Caco-2 (cell line): ENCODE data around the gene SVOP. TPM values are rescaled to one million over a fixed set of nuclear protein-coding genes. Genes with fewer than 3 reads are reported as not detected.

Experiments
- BruUV-seq: library from RNA; stranded (reverse); fragments of 400-500 nt; replicated peaks from 2 replicates; lab custom pipeline; 2021; lab: Mats Ljungman, UMichigan
- CTCF ChIA-PET: fragments of 300-600 bp; sonication (Branson Sonifier 250); formaldehyde crosslinking; loops from one replicate; lab custom pipeline; 2022; ENCODE audit warnings: antibody characterized with exemption; lab: Charles Lee
- POLR2A ChIA-PET: fragments of 300-600 bp; sonication (Branson Sonifier 250); formaldehyde crosslinking; loops from one replicate; lab custom pipeline; 2022; ENCODE audit warnings: antibody characterized with exemption; lab: Charles Lee
- DNase-seq, 2 experiments: peaks; one replicate each; pipeline versions ENCODE4 v3.0.0 to v3.0.0-alpha.2; 2020 to 2022
- H3K27me3 ChIP-seq: replicated peaks from 2 replicates; pipeline ENCODE4 v1.6.0; 2011; ENCODE audit warnings: low read length; ENCODE audit not compliant: control insufficient read depth, insufficient read depth
- H3K36me3 ChIP-seq: 2 replicates; pipeline ENCODE4 v1.5.1; 2011; ENCODE audit warnings: low read length; ENCODE audit not compliant: control insufficient read depth, insufficient read depth
- H3K4me1 ChIP-seq: fragments of 250-450 bp; sonication (Bioruptor Pico); 2 replicates; pipeline ENCODE4 v1.5.1; 2020; ENCODE audit warnings: mild to moderate bottlenecking
- H3K4me3 ChIP-seq: 2 replicates; pipeline ENCODE4 v1.5.1; 2011; ENCODE audit warnings: low read depth, mild to moderate bottlenecking, control low read depth, low read length
- H3K9me3 ChIP-seq: fragments of 250-450 bp; sonication (Bioruptor Pico); 2 replicates; pipeline ENCODE4 v1.5.1; 2020; ENCODE audit warnings: mild to moderate bottlenecking, moderate library complexity
- H3K27ac Mint-ChIP-seq: one replicate; pipeline ENCODE4 v1.8.0; 2022; ENCODE audit warnings: mixed read lengths; ENCODE audit not compliant: unreplicated experiment
- H3K27me3 Mint-ChIP-seq: one replicate; pipeline ENCODE4 v1.8.0; 2022; ENCODE audit warnings: mixed read lengths; ENCODE audit not compliant: insufficient read depth, unreplicated experiment
- H3K36me3 Mint-ChIP-seq: one replicate; pipeline ENCODE4 v1.8.0; 2022; ENCODE audit warnings: mild to moderate bottlenecking, mixed read lengths; ENCODE audit not compliant: insufficient read depth, unreplicated experiment
- H3K4me1 Mint-ChIP-seq: one replicate; pipeline ENCODE4 v1.8.0; 2022; ENCODE audit warnings: low read depth, mixed read lengths; ENCODE audit not compliant: unreplicated experiment
- H3K4me3 Mint-ChIP-seq: one replicate; pipeline ENCODE4 v1.8.0; 2022; ENCODE audit warnings: mild to moderate bottlenecking, moderate library complexity, mixed read lengths; ENCODE audit not compliant: unreplicated experiment
- H3K9me3 Mint-ChIP-seq: one replicate; pipeline ENCODE4 v1.8.0; 2022; ENCODE audit warnings: mixed read lengths; ENCODE audit not compliant: unreplicated experiment
- intact Hi-C: fragments of 100-400 bp; cut with micrococcal nuclease; formaldehyde crosslinking; loops from one replicate; pipeline ENCODE4 v1.10.0; 2022; ENCODE audit not compliant: unreplicated experiment
- total RNA-seq: library from RNA; stranded (reverse); gene quantifications from 2 replicates; pipeline ENCODE4 v1.2.3, GENCODE V29; 2022
- TF ChIP-seq, protein P1 (sequence below), 2 experiments: fragments of 200-600 bp in 1 of 2; IDR thresholded peaks; 1 replicate in 1 of 2; 2 replicates in 1 of 2; pipeline versions ENCODE4 v1.5.1 to v1.8.0; 2011 to 2022; ENCODE audit warnings: antibody characterized with exemption in 1 of 2, control low read depth in 1 of 2, inconsistent platforms in 1 of 2, low read depth in 1 of 2, low read length in 1 of 2, mild to moderate bottlenecking in 1 of 2, moderate library complexity in 1 of 2; ENCODE audit not compliant: insufficient read depth in 1 of 2, severe bottlenecking in 1 of 2, unreplicated experiment in 1 of 2

Gene SVOP
- total RNA-seq, 1 experiment from 2014 or later, result 0.09 TPM

DNA sequence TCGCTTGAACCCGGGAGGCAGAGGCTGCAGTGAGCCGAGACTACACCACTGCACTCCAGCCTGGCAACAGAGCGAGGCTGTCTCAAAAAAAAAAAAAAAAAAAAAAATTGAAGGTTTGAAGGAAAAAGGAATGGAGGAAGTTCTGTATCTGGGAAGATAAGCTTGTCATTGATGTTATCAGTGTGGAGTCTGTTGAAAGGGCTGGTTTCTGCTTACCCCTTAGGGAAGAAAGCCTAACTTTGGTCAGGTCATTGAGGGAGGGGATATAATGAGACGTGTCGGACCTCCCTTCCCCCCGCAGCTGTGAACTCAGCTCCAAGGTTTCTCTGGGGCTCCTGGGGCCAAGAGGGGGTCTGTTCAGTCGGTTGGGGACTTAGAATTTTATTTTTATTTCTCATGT, 124.5 kb downstream of the SVOP start:
- H3K36me3 Mint-ChIP-seq, result no peaks in the 10 kb centered on the region
- ChIA-PET CTCF (interaction anchor here (1.0 kb wide), 1 partner anchor 39 kb away, joined by 4 read pairs; the partner anchor contains the start of gene SSH1), POLR2A (no interaction called here)
- TF ChIP-seq, protein P1, sequence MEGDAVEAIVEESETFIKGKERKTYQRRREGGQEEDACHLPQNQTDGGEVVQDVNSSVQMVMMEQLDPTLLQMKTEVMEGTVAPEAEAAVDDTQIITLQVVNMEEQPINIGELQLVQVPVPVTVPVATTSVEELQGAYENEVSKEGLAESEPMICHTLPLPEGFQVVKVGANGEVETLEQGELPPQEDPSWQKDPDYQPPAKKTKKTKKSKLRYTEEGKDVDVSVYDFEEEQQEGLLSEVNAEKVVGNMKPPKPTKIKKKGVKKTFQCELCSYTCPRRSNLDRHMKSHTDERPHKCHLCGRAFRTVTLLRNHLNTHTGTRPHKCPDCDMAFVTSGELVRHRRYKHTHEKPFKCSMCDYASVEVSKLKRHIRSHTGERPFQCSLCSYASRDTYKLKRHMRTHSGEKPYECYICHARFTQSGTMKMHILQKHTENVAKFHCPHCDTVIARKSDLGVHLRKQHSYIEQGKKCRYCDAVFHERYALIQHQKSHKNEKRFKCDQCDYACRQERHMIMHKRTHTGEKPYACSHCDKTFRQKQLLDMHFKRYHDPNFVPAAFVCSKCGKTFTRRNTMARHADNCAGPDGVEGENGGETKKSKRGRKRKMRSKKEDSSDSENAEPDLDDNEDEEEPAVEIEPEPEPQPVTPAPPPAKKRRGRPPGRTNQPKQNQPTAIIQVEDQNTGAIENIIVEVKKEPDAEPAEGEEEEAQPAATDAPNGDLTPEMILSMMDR (IDR thresholded peaks at IDR 0.05; ENCODE audit: insufficient read depth in 1 of 2, low read depth in 1 of 2, low read length in 1 of 2, severe bottlenecking in 1 of 2, unreplicated experiment in 1 of 2), result no peak
- peaks cover 9% of the 10 kb centered on the region for H3K4me1 ChIP-seq
- peak overlapping the region; percentile 17 for H3K4me3 Mint-ChIP-seq
- no peak overlapping the region for H3K4me3 ChIP-seq
- H3K9me3 ChIP-seq, result no peaks in the 10 kb centered on the region
- H3K4me1 Mint-ChIP-seq, result peaks cover 7% of the 10 kb centered on the region
- DNase-seq, result peak in 1 of 2 experiments; percentile 11
- BruUV-seq, result no TSS peak
- no peaks in the 10 kb centered on the region for H3K27me3 ChIP-seq
- H3K36me3 ChIP-seq, result no peaks in the 10 kb centered on the region
- H3K27me3 Mint-ChIP-seq, result no peaks in the 10 kb centered on the region
- no peaks in the 10 kb centered on the region for H3K9me3 Mint-ChIP-seq
- intact Hi-C loops, result no loop called here
- no peak overlapping the region for H3K27ac Mint-ChIP-seq

DNA sequence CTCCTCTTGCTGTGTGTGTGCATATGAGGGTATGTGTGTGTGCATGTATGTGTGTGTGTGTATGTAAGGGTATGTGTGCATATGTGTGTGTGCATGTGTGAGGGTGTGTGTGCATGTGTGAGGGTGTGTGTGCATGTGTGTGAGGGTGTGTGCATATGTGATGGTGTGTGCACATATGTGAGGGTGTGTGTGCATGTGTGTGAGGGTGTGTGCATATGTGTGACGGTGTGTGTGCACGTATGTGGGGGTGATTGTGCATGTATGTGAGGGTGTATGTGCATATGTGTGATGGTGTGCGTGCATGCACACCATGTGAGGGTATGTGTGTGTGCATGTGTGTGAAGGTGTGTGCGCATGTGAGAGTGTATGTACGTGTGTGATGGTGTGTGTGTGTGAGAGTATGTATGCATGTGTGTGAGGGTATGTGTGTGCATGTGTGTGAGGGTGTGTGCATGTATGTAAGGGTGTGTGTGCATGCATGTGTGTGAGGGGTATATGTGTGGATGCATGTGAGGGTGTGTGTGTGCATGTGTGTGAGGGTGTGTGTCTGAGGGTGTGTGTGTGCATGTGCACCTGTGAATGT, 125.6 kb downstream of the SVOP start:
- no peaks in the 10 kb centered on the region for H3K36me3 ChIP-seq
- no peaks in the 10 kb centered on the region for H3K27me3 ChIP-seq
- Mint-ChIP-seq H3K36me3 (no peaks in the 10 kb centered on the region), H3K27ac (no peak overlapping the region), H3K4me1 (peaks cover 7% of the 10 kb centered on the region), H3K4me3 (no peak overlapping the region), H3K27me3 (no peaks in the 10 kb centered on the region), H3K9me3 (peaks cover 6% of the 10 kb centered on the region)
- peaks cover 7% of the 10 kb centered on the region; the same call in 1 of the 2 replicates for H3K9me3 ChIP-seq
- POLR2A ChIA-PET, result no interaction called here
- intact Hi-C loops, result no loop called here
- no TSS peak for BruUV-seq
- CTCF ChIA-PET, result no interaction called here
- DNase-seq, result no peak
- H3K4me1 ChIP-seq, result peaks cover 9% of the 10 kb centered on the region
- H3K4me3 ChIP-seq, result no peak overlapping the region
- TF ChIP-seq, protein P1 (IDR thresholded peaks at IDR 0.05; ENCODE audit: insufficient read depth in 1 of 2, low read depth in 1 of 2, low read length in 1 of 2, severe bottlenecking in 1 of 2, unreplicated experiment in 1 of 2), result no peak

DNA sequence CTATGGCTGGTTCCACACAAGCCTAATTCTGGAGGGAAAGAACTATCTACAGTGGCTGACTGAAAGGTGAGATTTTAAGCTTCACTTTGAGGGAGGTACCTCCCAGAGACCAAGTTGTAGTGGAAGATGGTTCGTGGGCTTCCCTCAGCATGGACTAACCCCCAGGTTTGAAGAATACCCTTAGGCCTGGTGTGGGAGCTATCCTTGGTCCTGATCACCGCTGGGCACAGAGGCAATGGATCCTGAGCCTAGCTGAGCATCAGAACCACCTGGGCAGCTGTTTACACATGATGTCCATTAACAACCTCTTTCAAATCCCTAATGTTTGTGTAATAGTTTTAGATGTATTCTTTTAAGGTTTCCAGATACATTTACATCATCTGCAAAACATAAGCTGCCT, 130.7 kb downstream of the SVOP start:
- Histone ChIP-seq H3K4me1 (no peaks in the 10 kb centered on the region), H3K4me3 (no peak overlapping the region), H3K36me3 (no peaks in the 10 kb centered on the region), H3K27me3 (no peaks in the 10 kb centered on the region), H3K9me3 (peaks cover 11% of the 10 kb centered on the region; the same call in 1 of the 2 replicates)
- H3K27ac Mint-ChIP-seq, result no peak overlapping the region
- POLR2A ChIA-PET, result no interaction called here
- peak in 1 of 2 experiments; percentile 47 for DNase-seq
- BruUV-seq, result no TSS peak
- intact Hi-C loops, result no loop called here
- CTCF ChIA-PET, result no interaction called here
- no peaks in the 10 kb centered on the region for H3K36me3 Mint-ChIP-seq
- TF ChIP-seq, protein P1 (IDR thresholded peaks at IDR 0.05; ENCODE audit: insufficient read depth in 1 of 2, low read depth in 1 of 2, low read length in 1 of 2, severe bottlenecking in 1 of 2, unreplicated experiment in 1 of 2), result no peak
- H3K27me3 Mint-ChIP-seq, result no peaks in the 10 kb centered on the region
- peaks cover 2% of the 10 kb centered on the region for H3K4me1 Mint-ChIP-seq
- H3K9me3 Mint-ChIP-seq, result peaks cover 10% of the 10 kb centered on the region
- H3K4me3 Mint-ChIP-seq, result no peak overlapping the region
